ENCODE measurements around the gene PODXL2. TPM values are rescaled to one million over a fixed set of nuclear protein-coding genes. Genes with fewer than 3 reads are reported as not detected.

The PODXL2 gene
- total RNA-seq, 2 experiments from 2014 or later: 0.98 to 1.1 TPM

DNA sequence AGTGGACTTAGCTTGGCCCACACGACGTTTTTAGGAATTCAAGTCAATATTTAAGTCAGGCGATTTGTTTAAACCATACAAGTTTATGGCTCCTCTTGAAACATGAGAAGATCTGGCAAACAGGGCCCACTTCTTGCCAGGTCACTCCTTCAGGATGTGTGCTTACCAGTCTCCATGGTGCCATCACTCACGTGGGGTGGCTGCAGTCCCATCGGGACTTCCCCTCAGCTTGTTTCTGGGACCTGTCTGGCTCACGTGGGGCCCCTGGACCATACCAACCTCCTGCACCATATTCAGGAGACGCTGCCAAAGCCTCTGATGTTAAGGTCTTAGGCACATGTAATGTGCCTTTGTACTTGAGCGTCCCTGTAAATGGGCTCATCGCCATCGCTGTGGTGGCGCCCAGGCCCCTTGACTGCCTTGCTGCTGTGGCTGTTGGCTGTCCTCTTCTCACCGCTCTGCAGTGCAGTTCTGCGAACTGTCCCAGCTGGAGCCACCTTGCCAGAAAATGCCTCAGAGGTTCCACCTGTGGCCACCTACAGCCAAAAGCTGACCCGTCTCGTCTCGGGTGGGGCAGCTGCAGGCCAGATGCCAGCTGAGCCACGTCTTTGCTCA is 21.9 kb upstream of the PODXL2 start:
- H3K9me3 Mint-ChIP-seq: no peaks in the 10 kb centered on the region
- peaks cover 8% of the 10 kb centered on the region for H3K4me1 Mint-ChIP-seq (ENCODE audit: low read depth)
- no peak overlapping the region for H3K4me3 Mint-ChIP-seq
- no peak for DNase-seq
- no peak overlapping the region for H3K27ac Mint-ChIP-seq
- CTCF ChIA-PET: interaction anchor here (0.9 kb wide), 1 partner anchor 8 kb away, joined by 3 read pairs; no protein-coding TSS in a partner anchor
- intact Hi-C loops (cut with micrococcal nuclease): no loop called here
- no peaks in the 10 kb centered on the region for H3K27me3 Mint-ChIP-seq (ENCODE audit: low read depth)
- H3K36me3 Mint-ChIP-seq (ENCODE audit: low read depth): peaks cover 81% of the 10 kb centered on the region

DNA sequence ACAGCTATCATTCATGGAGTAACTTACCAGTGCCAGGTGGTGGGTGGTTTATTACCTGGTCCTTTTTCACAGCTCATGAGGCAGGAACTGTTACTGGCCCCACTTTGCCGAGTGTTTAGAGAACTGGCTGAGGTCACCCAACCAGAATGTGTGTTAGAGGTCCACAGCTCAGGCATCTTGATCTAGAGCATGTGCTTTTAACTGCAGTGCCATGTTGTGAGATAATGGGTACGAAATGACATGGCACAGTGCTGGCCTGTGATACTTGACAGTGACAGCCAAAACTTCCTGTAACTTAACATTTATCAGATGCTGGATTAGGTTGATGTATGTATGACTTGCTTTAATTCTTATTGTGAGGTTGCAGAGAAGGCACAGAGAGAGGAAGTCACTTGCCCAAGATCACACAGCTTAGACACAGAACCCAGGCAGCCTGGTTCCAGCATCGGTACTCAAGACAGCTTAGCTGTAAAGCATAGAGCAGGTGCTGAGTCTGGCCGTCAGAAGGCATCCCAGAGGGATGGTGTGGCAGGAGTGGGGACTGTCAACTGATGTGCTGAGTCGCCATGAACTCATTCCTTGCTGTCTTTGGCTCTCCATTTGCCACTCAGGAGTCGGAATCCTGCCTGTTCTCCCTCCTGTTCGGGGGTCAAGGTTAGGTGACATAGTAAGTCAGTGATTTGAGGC is 21.2 kb upstream of the PODXL2 start:
- no peak overlapping the region for H3K27ac Mint-ChIP-seq
- no peak for DNase-seq
- intact Hi-C loops (cut with micrococcal nuclease): no loop called here
- H3K36me3 Mint-ChIP-seq (ENCODE audit: low read depth): peaks cover 83% of the 10 kb centered on the region
- no peak overlapping the region for H3K4me3 Mint-ChIP-seq
- no peaks in the 10 kb centered on the region for H3K27me3 Mint-ChIP-seq (ENCODE audit: low read depth)
- peaks cover 2% of the 10 kb centered on the region for H3K4me1 Mint-ChIP-seq (ENCODE audit: low read depth)
- no peaks in the 10 kb centered on the region for H3K9me3 Mint-ChIP-seq
- CTCF ChIA-PET: interaction anchor here (0.9 kb wide), 1 partner anchor 9 kb away, joined by 3 read pairs; no protein-coding TSS in a partner anchor

DNA sequence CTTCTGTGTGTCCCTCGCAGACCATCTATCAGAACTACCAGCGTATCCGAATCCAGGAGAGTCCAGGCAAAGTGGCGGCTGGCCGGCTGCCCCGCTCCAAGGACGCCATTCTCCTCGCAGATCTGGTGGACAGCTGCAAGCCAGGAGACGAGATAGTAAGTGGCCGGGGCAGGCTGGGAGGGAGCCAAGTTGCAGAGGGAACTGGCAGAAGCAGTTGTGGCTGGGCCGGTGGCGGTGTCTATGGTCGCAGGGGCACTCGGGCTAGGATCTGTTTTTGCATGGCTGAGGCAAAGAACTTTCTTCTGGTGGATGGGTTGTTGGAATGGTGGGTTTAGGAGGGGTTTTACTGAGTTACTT is 20.6 kb upstream of the PODXL2 start:
- H3K9me3 Mint-ChIP-seq: no peaks in the 10 kb centered on the region
- no peaks in the 10 kb centered on the region for H3K27me3 Mint-ChIP-seq (ENCODE audit: low read depth)
- peaks cover 85% of the 10 kb centered on the region for H3K36me3 Mint-ChIP-seq (ENCODE audit: low read depth)
- no peak overlapping the region for H3K27ac Mint-ChIP-seq
- DNase-seq: no peak
- H3K4me3 Mint-ChIP-seq: no peak overlapping the region
- peaks cover 2% of the 10 kb centered on the region for H3K4me1 Mint-ChIP-seq (ENCODE audit: low read depth)
- intact Hi-C loops (cut with micrococcal nuclease): no loop called here
- CTCF ChIA-PET: interaction anchor here (0.9 kb wide), 1 partner anchor 36 kb away, joined by 6 read pairs; no protein-coding TSS in a partner anchor

DNA sequence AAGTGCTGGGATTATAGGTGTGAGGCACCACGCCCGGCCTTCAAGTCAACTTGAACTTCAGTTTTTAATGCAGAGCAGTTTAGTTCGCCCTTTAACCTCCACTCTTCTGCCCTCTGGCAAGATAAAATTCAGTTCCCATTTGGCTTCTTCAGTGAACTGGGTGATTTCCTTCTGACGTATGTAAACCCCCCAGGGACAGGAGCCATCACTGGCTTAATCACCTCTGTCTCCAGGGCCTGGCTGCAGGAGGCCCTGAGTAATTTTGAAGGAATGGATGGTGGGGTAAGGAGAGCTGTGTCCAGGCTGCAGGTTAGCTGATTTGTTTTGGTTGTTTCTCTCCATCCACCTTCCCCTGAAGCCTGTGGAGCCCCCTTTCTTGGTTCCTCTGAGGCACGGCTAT is 18.9 kb upstream of the PODXL2 start:
- H3K4me3 Mint-ChIP-seq: no peak overlapping the region
- no peak overlapping the region for H3K27ac Mint-ChIP-seq
- intact Hi-C loops (cut with micrococcal nuclease): no loop called here
- CTCF ChIA-PET: interaction anchor here (1.1 kb wide), 1 partner anchor 35 kb away, joined by 5 read pairs; no protein-coding TSS in a partner anchor
- no peak for DNase-seq
- H3K4me1 Mint-ChIP-seq (ENCODE audit: low read depth): no peaks in the 10 kb centered on the region
- H3K9me3 Mint-ChIP-seq: no peaks in the 10 kb centered on the region
- no peaks in the 10 kb centered on the region for H3K27me3 Mint-ChIP-seq (ENCODE audit: low read depth)
- H3K36me3 Mint-ChIP-seq (ENCODE audit: low read depth): peaks cover 82% of the 10 kb centered on the region

DNA sequence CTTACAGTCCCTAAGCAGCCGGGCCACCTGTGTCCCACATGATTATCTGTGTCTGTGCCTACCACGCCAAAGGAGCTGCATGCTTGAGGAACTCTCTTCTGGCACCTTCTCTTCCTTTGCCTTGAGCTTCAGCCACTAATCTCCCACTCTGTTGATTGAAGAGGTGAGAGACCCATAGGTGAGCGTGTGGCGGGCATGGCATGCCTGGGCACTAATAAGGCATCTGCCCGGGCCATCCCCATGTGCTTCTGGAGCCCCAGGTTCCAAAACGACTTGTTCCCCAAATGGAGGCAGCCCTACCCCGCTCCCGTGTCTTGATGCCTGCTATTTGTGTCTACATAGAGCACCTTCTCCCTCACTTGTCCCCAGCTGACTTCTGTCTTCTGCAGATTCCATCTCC is 17.7 kb upstream of the PODXL2 start:
- no peaks in the 10 kb centered on the region for H3K27me3 Mint-ChIP-seq (ENCODE audit: low read depth)
- intact Hi-C loops (cut with micrococcal nuclease): no loop called here
- CTCF ChIA-PET: interaction anchor here (1.1 kb wide), 1 partner anchor 36 kb away, joined by 5 read pairs; no protein-coding TSS in a partner anchor
- no peaks in the 10 kb centered on the region for H3K9me3 Mint-ChIP-seq
- peaks cover 84% of the 10 kb centered on the region for H3K36me3 Mint-ChIP-seq (ENCODE audit: low read depth)
- no peak overlapping the region for H3K4me3 Mint-ChIP-seq
- no peak overlapping the region for H3K27ac Mint-ChIP-seq
- no peak for DNase-seq
- H3K4me1 Mint-ChIP-seq (ENCODE audit: low read depth): no peaks in the 10 kb centered on the region

DNA sequence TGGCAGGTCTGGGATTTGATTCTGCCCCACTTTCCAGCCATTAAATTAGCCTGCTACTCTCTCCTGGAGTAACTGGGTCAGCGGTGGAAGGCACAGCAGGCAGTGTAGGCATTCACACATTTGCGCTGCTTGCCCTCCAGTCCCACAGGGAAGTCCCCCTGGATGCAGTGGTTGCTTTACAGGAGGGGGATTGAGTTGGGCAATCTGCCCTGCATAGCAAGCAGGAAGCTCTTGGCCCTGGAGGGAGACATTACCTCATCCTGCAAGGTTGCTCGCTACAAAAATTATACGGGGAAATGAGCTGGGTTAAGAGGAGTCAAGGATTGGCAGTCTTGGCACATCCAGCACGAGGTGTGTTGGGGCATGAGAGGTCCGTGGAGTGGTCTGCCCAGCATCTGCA is 16.0 kb upstream of the PODXL2 start:
- Mint-ChIP-seq H3K27me3 (ENCODE audit: low read depth) (no peaks in the 10 kb centered on the region), H3K9me3 (no peaks in the 10 kb centered on the region), H3K4me3 (no peak overlapping the region), H3K4me1 (ENCODE audit: low read depth) (no peaks in the 10 kb centered on the region), H3K36me3 (ENCODE audit: low read depth) (peaks cover 81% of the 10 kb centered on the region), H3K27ac (no peak overlapping the region)
- CTCF ChIA-PET: interaction anchor here (1.1 kb wide), 1 partner anchor 15 kb away, joined by 3 read pairs; no protein-coding TSS in a partner anchor
- no peak for DNase-seq
- intact Hi-C loops (cut with micrococcal nuclease): no loop called here

DNA sequence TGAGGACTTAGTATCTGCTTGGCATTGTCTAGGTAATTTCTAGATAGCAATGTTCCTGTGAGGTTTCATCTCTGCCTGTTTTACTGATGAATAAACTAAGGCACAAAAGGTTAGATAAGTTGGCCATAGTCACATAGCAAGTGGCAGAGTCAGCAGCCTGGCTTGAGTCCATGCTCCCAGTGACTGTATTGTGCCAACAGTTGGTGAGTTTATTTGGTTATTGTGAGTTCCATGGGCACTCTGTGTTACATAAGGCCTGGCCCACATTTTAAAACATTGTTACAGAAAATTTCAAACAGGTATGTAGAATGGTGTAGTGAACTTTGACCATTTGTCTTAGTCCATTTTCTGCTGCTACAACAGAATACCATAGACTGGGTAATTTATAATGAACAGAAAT is 15.6 kb upstream of the PODXL2 start:
- no peaks in the 10 kb centered on the region for H3K4me1 Mint-ChIP-seq (ENCODE audit: low read depth)
- H3K36me3 Mint-ChIP-seq (ENCODE audit: low read depth): peaks cover 81% of the 10 kb centered on the region
- intact Hi-C loops (cut with micrococcal nuclease): no loop called here
- no peak overlapping the region for H3K27ac Mint-ChIP-seq
- DNase-seq: no peak
- CTCF ChIA-PET: no interaction called here
- no peak overlapping the region for H3K4me3 Mint-ChIP-seq
- no peaks in the 10 kb centered on the region for H3K9me3 Mint-ChIP-seq
- no peaks in the 10 kb centered on the region for H3K27me3 Mint-ChIP-seq (ENCODE audit: low read depth)

DNA sequence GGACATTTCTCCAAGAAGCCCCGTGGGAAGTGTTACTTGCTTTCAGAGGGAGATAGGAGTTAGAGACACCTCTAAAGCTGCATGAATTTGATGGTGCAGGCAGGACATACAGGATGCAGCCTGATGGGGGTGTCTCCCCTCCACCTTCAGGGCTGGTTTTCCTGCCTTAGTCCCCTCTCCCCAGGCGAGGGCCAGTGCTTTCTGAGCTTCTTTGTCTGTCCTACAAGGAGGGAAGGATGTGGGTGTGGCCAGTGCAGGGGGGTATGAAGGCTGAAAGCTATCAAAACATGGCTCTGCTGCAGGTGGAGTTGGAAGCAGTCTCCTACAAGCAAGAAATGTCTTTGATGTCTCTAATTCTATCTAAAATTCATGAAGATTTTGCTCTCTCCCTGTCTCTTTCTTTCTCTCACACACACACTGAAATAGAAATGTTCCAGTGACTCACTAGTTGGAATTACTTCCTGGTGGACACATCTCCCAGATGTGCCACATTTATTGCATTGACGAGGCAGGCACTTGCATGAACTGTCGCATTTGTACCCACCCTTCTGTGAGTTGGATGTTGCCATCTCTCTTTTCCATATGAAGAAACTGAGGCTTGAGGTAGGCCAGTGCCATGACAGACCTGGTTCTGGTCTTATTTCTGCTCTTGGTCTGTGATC is 13.9 kb upstream of the PODXL2 start:
- Mint-ChIP-seq H3K27ac (no peak overlapping the region), H3K9me3 (no peaks in the 10 kb centered on the region), H3K4me1 (ENCODE audit: low read depth) (no peaks in the 10 kb centered on the region), H3K36me3 (ENCODE audit: low read depth) (peaks cover 81% of the 10 kb centered on the region), H3K27me3 (ENCODE audit: low read depth) (no peaks in the 10 kb centered on the region), H3K4me3 (no peak overlapping the region)
- CTCF ChIA-PET: no interaction called here
- no peak for DNase-seq
- intact Hi-C loops (cut with micrococcal nuclease): no loop called here

DNA sequence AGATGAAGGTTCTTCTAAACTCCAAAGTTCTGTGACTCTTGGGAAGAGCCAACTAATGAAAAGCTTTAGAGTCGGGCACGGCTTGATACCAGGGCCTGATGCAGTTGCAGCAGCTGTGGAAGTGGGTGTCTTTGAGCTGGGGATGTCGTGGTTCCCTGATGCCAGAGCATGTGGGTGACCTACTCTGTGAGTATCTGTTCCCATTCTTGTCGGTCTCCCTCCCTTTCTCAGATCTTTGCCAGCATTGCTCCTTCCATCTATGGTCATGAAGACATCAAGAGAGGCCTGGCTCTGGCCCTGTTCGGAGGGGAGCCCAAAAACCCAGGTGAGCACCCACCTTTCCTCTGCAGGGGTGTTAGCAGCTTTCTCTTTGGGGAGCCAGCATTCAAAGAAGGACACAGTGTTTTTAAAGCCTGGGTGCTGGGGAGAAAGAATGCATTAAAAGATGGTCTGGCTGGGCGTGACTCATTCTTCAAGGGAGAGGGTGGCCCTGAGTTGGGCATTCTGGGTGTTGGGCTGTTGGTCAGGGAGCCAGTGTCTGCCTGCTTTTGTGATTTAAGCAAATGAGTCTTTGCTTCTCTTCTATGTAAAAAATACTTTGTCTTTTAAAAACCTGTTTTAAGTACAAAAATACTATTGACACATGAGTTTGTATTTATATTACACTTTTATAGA is 13.2 kb upstream of the PODXL2 start:
- H3K27me3 Mint-ChIP-seq (ENCODE audit: low read depth): no peaks in the 10 kb centered on the region
- no peak for DNase-seq
- CTCF ChIA-PET: no interaction called here
- no peaks in the 10 kb centered on the region for H3K4me1 Mint-ChIP-seq (ENCODE audit: low read depth)
- no peak overlapping the region for H3K4me3 Mint-ChIP-seq
- H3K36me3 Mint-ChIP-seq (ENCODE audit: low read depth): peaks cover 80% of the 10 kb centered on the region
- no peaks in the 10 kb centered on the region for H3K9me3 Mint-ChIP-seq
- H3K27ac Mint-ChIP-seq: no peak overlapping the region
- intact Hi-C loops (cut with micrococcal nuclease): no loop called here

DNA sequence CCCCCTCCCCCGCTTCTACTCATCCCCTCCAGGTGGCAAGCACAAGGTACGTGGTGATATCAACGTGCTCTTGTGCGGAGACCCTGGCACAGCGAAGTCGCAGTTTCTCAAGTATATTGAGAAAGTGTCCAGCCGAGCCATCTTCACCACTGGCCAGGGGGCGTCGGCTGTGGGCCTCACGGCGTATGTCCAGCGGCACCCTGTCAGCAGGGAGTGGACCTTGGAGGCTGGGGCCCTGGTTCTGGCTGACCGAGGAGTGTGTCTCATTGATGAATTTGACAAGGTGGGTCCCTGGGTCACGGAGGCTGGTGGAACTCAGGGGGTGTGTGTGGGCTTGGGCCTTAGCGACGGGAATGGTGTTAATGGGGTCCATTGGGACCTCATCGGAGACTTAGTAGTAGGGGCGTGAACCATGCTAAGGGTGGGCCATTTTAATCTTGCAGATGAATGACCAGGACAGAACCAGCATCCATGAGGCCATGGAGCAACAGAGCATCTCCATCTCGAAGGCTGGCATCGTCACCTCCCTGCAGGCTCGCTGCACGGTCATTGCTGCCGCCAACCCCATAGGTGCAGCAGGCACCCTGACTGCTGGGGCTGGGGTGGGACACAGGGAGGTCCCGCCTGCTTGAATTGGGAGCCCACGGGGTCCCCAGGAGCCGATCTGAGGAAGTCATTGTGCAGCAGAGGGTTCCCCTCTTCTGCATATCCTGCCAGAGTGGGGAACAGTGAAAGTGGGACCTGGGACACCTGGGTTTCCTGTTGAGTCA is 12.0 kb upstream of the PODXL2 start:
- Mint-ChIP-seq H3K36me3 (ENCODE audit: low read depth) (peaks cover 81% of the 10 kb centered on the region), H3K4me3 (no peak overlapping the region), H3K9me3 (no peaks in the 10 kb centered on the region), H3K27me3 (ENCODE audit: low read depth) (no peaks in the 10 kb centered on the region), H3K4me1 (ENCODE audit: low read depth) (no peaks in the 10 kb centered on the region), H3K27ac (no peak overlapping the region)
- CTCF ChIA-PET: no interaction called here
- no peak for DNase-seq
- intact Hi-C loops (cut with micrococcal nuclease): no loop called here

DNA sequence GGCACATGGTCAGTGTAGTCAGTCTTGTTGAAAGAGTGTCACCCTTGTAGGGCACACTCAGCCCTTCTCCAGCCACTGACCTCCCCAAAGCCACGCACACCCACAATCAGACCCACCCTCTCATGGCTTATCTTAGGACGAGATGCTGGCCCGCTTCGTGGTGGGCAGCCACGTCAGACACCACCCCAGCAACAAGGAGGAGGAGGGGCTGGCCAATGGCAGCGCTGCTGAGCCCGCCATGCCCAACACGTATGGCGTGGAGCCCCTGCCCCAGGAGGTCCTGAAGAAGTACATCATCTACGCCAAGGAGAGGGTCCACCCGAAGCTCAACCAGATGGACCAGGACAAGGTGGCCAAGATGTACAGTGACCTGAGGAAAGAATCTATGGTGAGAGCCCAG is 10.1 kb upstream of the PODXL2 start:
- Mint-ChIP-seq H3K4me1 (ENCODE audit: low read depth) (no peaks in the 10 kb centered on the region), H3K36me3 (ENCODE audit: low read depth) (peaks cover 70% of the 10 kb centered on the region), H3K9me3 (no peaks in the 10 kb centered on the region), H3K4me3 (no peak overlapping the region), H3K27me3 (ENCODE audit: low read depth) (no peaks in the 10 kb centered on the region), H3K27ac (peak overlapping the region; percentile 63)
- no peak for DNase-seq
- intact Hi-C loops (cut with micrococcal nuclease): no loop called here
- CTCF ChIA-PET: interaction anchor here (0.7 kb wide), 1 partner anchor 11 kb away, joined by 4 read pairs; no protein-coding TSS in a partner anchor
